PFSK-1 (cell line): ENCODE results near the gene HNRNPA3. TPM values are rescaled to one million over a fixed set of nuclear protein-coding genes. Genes with fewer than 3 reads are reported as not detected.

ENCODE experiments used
- FOXP2 ChIP-seq: optimal IDR thresholded peaks from 2 replicates; pipeline ENCODE3; 2011; ENCODE audit warnings: borderline replicate concordance, control low read depth, inconsistent platforms; ENCODE audit not compliant: insufficient read depth; ENCODE audit errors: extremely low read length, extremely low read depth
- POLR2AphosphoS5 ChIP-seq: IDR thresholded peaks from 2 replicates; pipeline ENCODE4 v1.6.1; 2012; ENCODE audit warnings: low read depth, mild to moderate bottlenecking, control low read depth, low read length, moderate library complexity
- SIN3A ChIP-seq: IDR thresholded peaks from 2 replicates; pipeline ENCODE4 v1.6.1; 2012; ENCODE audit warnings: mild to moderate bottlenecking, low read length, moderate library complexity, borderline replicate concordance; ENCODE audit not compliant: insufficient read depth
- TAF1 ChIP-seq: IDR thresholded peaks from 2 replicates; pipeline ENCODE4 v1.6.1; 2012; ENCODE audit warnings: low read length, control low read depth, borderline replicate concordance; ENCODE audit not compliant: insufficient read depth
- polyA plus RNA-seq: library from polyadenylated mRNA; unstranded; fragments of >200 nt; gene quantifications from one replicate; pipeline ENCODE4 v1.2.1, GENCODE V29; 2012; ENCODE audit warnings: low read depth, missing spikeins; ENCODE audit not compliant: insufficient read length
- TF ChIP-seq, protein P1 (sequence below), 2 experiments: IDR thresholded peaks; 2 replicates each; pipeline versions ENCODE4 v1.6.1 to v1.8.0; 2011 to 2012; ENCODE audit warnings: low read depth in 2 of 2, low read length in 2 of 2, control low read depth in 1 of 2, inconsistent platforms in 1 of 2, mild to moderate bottlenecking in 1 of 2, moderate library complexity in 1 of 2; ENCODE audit not compliant: insufficient read depth in 1 of 2

Gene HNRNPA3
- polyA plus RNA-seq: 234 TPM

DNA sequence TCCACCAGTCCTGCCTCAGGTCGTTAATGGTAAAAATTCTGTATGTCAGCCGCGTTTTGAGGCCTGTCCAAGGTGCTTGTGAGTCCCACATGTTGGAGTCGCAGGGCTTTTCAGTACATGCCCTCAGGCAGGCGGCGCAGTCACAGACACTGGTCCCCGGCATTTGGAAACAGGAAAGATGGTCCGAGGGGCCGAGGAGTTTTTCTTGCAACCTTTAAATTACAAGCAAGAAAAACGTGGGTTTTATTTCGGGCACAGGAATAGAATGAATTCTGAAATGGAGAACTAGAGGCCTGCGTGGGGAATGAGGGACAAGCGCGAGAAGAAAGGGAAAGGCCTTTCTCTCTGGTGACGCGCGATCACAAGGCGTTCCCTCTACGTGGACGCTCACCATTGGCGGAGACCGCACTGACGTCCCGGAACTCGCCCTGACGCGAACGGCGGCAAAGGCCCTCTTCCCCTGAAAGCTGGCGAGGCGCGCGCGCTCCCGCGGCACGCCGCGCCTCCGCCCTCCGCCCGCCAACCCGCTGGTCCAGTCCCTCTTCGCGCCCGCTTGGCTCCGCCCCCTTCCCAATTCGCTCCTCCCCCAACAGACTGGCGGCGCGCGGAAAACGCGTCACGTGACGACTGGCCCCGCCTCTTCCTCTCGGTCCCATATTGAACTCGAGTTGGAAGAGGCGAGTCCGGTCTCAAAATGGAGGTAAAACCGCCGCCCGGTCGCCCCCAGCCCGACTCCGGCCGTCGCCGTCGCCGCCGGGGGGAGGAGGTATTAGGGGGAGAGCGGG is at the start of gene HNRNPA3:
HNRNPA3 (plus strand) TSS at position 689 of the 785 bp plus-strand sequence; CDS start at position 695, 6 bp downstream.
- TF ChIP-seq POLR2AphosphoS5 (peak; percentile 95), SIN3A (0 out of 2 replicates have a peak, but pooled peaks have one; percentile 44), FOXP2 (no peak), TAF1 (peak; percentile 86)
- TF ChIP-seq, protein P1, sequence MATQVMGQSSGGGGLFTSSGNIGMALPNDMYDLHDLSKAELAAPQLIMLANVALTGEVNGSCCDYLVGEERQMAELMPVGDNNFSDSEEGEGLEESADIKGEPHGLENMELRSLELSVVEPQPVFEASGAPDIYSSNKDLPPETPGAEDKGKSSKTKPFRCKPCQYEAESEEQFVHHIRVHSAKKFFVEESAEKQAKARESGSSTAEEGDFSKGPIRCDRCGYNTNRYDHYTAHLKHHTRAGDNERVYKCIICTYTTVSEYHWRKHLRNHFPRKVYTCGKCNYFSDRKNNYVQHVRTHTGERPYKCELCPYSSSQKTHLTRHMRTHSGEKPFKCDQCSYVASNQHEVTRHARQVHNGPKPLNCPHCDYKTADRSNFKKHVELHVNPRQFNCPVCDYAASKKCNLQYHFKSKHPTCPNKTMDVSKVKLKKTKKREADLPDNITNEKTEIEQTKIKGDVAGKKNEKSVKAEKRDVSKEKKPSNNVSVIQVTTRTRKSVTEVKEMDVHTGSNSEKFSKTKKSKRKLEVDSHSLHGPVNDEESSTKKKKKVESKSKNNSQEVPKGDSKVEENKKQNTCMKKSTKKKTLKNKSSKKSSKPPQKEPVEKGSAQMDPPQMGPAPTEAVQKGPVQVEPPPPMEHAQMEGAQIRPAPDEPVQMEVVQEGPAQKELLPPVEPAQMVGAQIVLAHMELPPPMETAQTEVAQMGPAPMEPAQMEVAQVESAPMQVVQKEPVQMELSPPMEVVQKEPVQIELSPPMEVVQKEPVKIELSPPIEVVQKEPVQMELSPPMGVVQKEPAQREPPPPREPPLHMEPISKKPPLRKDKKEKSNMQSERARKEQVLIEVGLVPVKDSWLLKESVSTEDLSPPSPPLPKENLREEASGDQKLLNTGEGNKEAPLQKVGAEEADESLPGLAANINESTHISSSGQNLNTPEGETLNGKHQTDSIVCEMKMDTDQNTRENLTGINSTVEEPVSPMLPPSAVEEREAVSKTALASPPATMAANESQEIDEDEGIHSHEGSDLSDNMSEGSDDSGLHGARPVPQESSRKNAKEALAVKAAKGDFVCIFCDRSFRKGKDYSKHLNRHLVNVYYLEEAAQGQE (IDR thresholded peaks at IDR 0.05; ENCODE audit: insufficient read depth in 1 of 2, low read depth in 2 of 2, low read length in 2 of 2): peak in 1 of 2 experiments; percentile 81; a peak in 2 of 4 replicates

DNA sequence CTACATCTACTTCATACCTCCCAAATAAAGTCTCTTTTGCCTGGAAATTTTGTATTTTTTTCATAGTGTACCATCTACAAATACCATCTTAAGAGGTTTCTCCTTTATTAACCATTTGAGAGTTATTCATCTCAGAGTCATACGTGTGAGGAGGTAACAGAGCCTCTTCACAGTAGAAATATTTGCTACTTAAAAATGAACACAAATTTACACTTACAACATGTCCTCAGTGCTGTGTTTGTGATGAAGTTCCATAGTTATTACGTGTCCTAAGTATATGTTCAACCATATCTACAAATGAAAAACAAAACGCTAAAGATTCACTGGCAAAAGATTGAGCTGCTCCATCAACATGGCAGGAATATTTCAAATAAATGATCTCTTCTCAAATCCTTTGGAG is 48.5 kb upstream of the HNRNPA3 start:
- no peak for TF ChIP-seq TAF1
- no peak for TF ChIP-seq FOXP2
- TF ChIP-seq POLR2AphosphoS5: no peak
- TF ChIP-seq, protein P1 (IDR thresholded peaks at IDR 0.05; ENCODE audit: insufficient read depth in 1 of 2, low read depth in 2 of 2, low read length in 2 of 2): no peak
- TF ChIP-seq SIN3A: no peak

DNA sequence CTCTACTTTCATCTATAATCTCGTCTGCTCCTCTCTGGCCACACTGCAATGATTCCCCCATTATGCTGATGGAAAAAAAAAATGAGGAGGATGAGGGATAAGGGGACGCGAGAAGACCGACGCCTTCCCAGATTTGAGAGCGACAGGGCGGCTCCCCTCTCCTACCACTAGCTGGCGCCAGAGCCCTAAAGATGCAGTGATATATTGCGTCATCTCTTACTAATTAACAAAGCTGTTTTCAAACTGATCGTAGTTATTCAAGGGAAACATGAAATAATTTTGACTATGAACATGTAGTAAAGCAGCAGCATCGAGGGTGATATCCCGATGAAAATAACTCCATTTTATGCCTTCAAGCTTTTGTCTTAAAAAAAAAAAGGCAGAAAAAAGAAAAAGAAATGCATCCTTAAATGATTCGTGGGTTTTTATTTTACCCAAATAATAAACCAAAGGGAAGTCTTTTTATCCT is 48.0 kb upstream of the HNRNPA3 start:
- TF ChIP-seq FOXP2: peak; percentile 31
- TF ChIP-seq, protein P1 (IDR thresholded peaks at IDR 0.05; ENCODE audit: insufficient read depth in 1 of 2, low read depth in 2 of 2, low read length in 2 of 2): no peak
- TF ChIP-seq POLR2AphosphoS5: 0 out of 2 replicates have a peak, but pooled peaks have one; percentile 24
- peak; percentile 63; the same call in 1 of the 2 replicates for TF ChIP-seq SIN3A
- peak; percentile 63; the same call in 1 of the 2 replicates for TF ChIP-seq TAF1

DNA sequence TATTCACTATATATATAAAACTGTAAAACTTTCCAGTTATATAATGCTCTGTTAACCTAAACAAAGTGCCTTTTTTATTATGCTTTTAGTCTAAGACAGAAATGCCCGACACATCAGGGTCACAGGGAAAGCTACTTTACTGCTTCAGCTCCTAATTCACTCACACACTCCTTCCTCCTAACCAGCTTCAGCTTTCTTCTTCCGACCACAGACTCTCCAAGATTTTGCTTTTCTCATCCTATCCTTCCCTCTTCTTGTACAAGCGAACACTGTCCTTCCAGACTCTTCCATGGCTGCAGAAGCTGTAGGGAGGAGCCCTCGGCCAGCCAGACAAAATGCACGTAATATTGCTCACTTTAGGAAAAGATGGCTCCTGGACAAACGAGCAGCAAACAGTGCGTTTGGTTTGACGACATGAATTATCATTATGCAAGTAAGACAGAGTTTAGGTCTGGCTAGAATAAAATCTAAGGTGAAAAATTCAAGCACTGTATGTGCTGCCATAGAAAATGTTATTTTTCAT is 47.5 kb upstream of the HNRNPA3 start:
- TF ChIP-seq SIN3A (no peak), FOXP2 (no peak), TAF1 (no peak), POLR2AphosphoS5 (no peak; the same call in 1 of the 2 replicates)
- TF ChIP-seq, protein P1 (IDR thresholded peaks at IDR 0.05; ENCODE audit: insufficient read depth in 1 of 2, low read depth in 2 of 2, low read length in 2 of 2): no peak
